SK-MEL-5 (cell line): ENCODE results near the gene NLRX1. TPM values are rescaled to one million over a fixed set of nuclear protein-coding genes. Genes with fewer than 3 reads are reported as not detected.
A peak's percentile ranks its signal among the peaks of the same experiment; 100 is the strongest.
"Not testable (repeated sequence)": the region's sequence is repeated elsewhere in the genome, so short reads cannot be mapped to it uniquely, and the experiment has no call there.

Experiments
- DNase-seq: peaks from one replicate; pipeline ENCODE4 v3.0.0-alpha.2; 2016; ENCODE audit warnings: low read depth, low spot score
- in situ Hi-C: cut with HindIII; loops from 2 replicates; pipeline ENCODE4 v1.10.0; 2016; ENCODE audit warnings: low sequenced_read_pairs, high pct_unique_total_duplicates, low pct_unique_long_range_greater_than_20kb
- total RNA-seq: library from RNA; depleted of rRNA; stranded (reverse); fragments of >200 nt; shearing (Covaris generic); gene quantifications from 2 replicates; pipeline ENCODE4 v1.2.3, GENCODE V29; 2014

Gene NLRX1
- total RNA-seq, 1 experiment from 2014 or later = 8.7 TPM

DNA sequence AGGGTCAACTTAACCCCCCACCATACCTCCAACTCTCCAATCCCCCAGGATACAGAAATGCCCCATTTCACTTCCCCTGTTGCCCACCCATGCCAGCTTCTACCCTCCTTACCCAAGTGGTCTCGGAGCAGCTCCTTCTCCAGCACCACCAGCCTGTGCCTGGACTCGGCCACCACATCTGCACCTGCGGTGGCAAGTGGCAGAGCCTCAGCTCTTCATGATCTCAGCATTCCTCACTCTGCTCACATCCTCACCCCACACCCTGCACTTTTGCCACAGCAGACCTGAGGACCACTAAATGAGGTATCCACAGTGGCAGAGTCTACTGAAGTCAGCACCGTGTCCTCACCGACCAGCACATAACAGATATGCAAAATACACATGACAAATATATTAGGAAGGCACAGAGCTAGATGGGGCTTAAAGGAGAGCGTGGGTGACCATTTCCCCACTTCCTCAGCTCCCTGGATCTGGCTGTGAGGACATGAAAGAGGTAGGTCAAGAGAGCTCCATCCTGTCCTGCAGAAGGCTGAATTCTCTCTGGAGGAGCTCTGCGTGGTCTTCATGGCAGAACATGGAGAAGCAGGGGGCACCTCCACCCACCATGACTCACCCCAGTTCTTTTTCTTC, 26.4 kb downstream of the NLRX1 start:
- no peak for DNase-seq
- in situ Hi-C loops = no loop called here

DNA sequence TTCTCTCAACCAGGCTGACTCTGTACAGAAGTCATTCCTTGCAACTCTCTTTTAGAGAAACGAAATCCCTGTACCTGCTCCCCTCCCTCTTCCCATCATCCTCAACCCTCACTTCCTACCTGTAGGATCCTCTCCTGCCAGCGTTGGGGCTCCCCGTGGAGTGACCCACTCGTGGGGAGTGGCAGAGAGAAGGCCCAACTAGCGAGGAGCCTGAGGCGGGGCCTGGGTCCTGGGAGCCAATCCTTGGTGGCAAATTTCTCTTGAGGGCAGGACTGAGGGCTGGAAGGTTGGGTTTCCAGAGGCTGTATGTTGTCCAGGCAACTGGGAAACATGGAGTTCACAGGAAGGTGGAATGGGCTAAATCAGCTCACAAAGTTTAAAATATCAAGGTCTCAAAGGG, 27.2 kb downstream of the NLRX1 start:
- in situ Hi-C loops = no loop called here
- DNase-seq = peak; percentile 70

DNA sequence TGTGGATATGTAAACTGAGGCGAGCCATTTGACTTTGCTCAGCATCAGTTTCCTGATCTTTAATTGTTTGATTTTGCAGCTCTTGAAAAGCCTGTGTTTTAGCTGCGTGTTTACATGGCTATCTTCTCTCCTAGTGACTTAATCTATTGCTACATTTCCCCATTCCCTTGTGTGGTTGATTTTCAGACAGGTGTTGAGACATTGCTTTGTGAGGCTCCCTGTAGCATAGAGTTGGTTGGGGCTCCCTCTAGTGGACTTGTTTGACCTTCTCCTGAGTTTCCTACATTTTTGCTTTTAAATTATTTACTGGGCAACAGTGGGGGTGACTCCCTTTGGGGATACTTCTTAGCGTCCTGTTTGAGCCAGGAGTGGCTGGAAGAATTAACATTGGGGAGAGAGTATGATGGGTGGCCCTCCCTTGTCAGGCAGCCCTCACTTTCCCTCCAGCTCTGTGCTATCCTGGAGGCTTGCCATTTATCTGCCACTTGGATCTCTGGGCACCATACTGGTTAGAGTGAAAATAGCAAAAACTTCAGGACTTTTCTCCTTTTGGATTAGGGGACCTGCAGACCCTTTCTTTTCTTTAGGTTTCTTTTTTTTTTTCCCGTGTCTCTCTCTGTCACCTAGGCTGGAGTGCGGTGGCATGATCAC, 28.4 kb downstream of the NLRX1 start:
- DNase-seq = peak; percentile 76
- in situ Hi-C loops = no loop called here

DNA sequence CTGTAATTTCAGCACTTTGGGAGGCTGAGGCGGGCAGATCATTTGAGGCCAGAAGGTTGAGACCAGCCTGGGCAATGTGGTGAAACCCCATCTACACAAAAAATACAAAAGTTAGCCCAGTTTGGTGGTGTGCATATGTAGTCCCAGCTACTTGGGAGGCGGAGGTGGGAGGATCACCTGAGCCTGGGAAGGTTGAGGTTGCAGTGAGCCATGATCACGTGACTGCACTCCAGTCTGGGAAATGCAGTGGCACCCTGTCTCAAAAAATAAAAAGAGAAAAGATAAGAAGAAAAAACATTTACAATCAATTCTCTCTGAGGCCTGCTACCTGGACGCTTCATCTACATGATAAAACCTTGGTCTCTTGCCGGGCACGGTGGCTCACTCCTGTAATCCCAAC, 30.4 kb downstream of the NLRX1 start:
- in situ Hi-C loops = no loop called here

DNA sequence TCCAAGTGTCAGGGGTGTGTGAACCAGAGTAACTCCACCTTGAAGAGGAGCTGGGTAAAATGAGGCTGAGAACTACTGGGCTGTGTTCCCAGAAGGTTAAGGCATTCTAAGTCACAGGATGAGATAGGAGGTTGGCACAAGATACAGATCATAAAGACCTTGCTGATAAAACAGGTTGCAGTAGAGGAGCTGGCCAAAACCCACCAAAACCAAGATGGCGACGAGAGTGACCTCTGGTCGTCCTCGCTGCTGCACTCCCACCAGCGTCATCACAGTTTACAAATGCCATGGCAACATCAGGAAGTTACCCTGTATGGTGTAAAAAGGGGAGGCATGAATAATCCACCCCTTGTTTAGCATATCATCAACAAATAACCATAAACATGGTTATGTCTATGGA, 32.7 kb downstream of the NLRX1 start:
- DNase-seq = not testable (repeated sequence)

More for the DNA sequence above, 30.4 kb downstream of the NLRX1 start:
- no peak for DNase-seq

DNA sequence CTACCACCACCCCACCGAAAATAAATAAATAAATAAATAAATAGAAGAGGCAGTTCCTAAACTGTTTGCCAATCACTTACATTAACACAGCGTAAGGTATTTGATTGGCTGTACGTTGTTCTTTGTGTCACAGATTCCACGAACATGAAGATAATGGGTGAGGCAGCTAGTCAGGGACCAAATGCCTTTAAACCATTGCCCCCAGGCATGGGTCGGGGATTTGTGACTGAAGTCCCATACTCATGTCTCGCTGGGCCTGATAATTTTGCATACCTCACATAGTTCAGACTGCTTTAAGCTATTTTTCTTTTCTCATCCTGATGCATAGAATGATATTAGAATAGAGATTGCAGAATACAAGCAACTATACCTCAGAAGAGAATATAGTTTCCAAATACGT, 34.0 kb downstream of the NLRX1 start:
- in situ Hi-C loops = no loop called here
- DNase-seq = no peak

More for the DNA sequence above, 32.7 kb downstream of the NLRX1 start:
- in situ Hi-C loops = not testable (repeated sequence)

DNA sequence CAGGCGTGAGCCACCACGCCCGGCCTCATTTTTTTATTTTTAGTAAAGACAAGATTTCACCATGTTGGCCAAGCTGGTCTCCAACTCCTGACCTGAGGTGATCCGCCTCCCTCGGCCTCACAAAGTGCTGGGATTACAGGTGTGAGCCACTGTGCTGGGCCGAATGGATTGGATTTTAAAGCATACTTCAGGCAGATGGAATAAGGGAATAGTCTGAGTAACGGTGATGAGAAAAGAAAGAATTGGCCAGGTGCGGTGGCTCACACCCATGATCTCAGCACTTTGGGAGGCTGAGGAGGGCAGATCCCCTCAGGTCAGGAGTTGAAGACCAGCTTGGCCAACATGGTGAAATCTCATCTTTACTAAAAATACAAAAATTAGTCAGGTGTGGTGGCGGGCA, 35.5 kb downstream of the NLRX1 start:
- in situ Hi-C loops = no loop called here
- no peak for DNase-seq

DNA sequence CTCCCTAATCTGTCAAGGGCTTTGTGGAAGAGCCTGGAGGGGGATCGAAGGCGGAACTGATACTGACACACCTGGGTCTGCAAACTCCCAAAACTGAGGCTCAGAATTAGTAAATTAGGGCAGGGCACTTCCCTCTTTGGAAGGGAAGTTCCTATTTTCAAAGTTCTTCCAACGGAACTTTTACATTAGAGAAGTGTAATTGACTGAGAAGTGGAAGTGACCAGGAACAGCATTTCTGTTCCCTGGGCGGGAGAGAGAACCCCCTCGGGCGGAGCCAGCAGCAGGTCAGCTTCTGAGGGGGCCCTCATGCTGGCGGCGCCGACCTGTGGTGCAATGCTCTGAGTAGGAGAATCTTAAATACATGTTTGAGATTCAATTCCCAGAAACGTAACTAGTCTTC, 36.6 kb downstream of the NLRX1 start:
- no peak for DNase-seq
- in situ Hi-C loops = no loop called here

DNA sequence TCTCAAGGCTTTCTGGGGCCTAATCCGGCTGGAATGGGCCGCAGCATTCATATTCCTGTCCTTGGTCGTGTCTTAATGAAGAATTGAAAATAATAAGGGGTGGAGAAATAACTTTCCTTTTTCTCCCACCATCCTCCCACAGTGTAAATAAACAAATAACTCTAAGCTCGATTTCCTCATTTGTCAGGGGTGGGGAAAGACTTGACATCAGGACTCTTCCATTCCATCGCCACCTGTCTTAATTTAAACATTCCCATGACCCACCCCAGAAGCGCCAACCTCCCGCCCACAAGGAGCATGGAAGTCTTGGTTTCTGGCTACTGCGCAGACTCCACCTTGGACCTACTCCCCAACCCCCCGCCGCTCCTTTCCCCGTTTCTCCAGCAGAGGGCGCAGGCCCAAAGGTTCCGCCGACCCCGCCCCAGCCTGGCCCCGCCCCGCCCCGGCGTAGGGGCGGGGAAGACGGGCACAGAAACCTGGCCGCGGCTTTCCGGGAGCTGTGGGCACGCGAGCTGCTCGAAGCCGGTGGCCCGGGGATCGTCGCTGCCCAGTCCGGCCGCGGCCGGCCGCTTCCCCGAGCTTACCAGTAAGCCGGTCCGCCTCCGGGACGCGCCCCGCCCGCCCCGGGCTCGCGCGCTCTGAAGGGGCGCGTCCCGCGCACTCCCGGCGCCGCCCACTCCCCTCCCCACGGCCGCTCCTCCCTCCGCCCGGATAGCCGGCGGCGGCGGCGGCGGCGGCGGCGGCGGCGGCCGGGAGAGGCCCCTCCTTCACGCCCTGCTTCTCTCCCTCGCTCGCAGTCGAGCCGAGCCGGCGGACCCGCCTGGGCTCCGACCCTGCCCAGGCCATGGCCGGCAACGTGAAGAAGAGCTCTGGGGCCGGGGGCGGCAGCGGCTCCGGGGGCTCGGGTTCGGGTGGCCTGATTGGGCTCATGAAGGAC, 37.3 kb downstream of the NLRX1 start, which contains the start of gene CBL:
Gene CBL (plus strand): TSS at position 766 of the 937 bp plus-strand sequence. CDS start 79 bp downstream, at position 845.
- in situ Hi-C loops = no loop called here
- DNase-seq = peak; percentile 87

DNA sequence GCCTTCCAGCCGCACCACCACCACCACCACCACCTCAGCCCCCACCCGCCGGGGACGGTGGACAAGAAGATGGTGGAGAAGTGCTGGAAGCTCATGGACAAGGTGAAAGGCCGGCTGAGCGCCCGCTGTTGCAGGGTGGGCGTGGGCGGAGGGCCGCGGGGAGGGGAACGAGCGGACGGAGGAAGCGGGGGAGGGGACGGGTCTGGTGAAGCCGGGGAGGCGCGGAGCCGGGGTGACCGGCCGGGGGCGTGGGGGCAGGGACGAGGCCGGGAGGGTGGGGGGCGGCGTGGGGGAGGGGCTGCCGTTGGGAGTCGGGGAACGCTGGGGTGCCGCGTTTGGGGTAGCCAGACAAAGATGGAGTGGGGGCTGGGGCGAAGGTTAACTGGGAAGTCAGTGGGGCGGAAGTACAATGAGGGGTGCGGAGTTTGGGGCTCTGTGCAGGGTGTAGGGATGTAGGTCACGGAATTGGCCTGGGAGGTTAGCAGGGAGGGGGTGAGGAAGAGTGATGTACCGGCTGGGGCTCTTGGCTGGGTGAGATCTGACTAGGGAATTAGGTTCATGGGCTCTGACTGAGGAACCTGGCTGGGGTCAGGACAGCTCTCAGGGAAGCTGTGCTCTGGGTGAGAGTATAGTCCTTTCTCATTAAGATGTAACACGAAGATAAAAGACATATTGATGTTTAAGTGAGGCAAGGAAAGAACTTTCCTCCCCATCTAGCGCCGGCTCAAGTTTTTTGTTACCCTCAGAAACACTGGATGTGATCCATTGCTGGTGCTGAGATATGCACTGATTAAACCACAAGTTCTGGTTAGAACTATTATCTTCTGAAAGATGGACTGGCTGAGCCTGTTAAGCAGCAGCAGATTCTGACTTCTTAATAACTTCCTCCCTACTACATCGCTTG, 38.2 kb downstream of the NLRX1 start:
- peak; percentile 15 for DNase-seq
- in situ Hi-C loops = no loop called here

DNA sequence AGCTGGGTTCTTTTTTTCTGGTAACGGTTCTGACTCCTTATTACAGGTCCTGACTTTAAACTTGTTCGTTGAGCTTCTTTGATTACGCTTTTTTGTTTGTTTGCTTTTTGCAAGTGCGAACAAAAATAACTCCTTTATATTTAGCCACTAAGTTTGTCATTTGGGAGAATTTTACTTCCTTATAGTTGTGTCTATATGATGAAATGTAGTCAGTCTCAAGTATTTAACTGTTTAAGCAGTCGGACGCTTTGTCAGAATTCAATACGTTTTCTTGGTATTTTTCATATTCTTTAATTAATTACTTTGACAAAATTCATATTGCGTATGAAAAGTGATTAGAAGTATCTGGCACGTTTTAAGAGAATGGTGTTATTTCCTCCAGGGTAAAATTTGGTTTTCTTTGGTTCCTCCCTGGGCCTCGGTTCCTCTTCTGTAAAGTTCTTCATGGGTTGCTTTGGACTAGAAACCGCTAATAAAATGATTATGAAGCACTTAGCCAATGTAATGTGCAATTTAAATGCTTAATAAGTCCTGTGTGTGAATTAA, 39.0 kb downstream of the NLRX1 start:
- DNase-seq = no peak
- in situ Hi-C loops = no loop called here

DNA sequence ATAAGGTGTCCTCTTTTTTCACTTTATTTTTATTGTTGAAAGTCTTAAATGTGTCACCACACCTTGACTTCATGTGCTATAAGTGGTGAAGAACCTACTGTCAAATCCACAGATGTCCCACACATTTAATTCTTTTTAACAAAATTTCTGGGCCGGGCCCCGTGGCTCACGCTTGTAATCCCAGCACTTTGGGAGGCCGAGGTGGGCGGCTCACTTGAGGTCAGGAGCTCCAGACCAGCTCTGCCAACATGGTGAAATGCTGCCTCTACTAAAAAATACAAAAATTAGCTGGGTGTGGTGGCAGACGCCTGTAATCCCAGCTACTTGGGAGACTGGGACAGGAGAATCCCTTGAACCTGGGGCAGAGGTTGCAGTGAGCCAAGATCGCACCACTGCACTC, 40.7 kb downstream of the NLRX1 start:
- in situ Hi-C loops = no loop called here
- no peak for DNase-seq

DNA sequence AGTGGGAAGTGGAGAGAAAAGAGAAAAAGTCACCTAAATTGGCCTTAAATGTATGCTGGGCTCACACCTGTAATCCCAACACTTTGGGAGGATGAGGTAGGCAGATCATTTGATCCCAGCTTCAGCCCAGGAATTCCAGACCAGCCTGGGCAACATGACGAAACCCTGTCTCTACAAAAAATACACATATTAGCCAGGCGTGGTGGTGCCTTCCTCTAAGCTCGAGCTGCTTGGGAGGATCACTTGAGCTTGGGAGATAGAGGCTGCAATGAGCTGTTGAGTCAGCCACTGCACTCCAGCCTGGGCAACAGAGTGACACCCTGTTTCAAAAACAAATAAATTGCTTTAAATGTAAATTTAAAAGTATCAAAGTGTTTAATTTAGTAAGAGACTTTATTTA, 41.5 kb downstream of the NLRX1 start:
- in situ Hi-C loops = no loop called here
- no peak for DNase-seq

DNA sequence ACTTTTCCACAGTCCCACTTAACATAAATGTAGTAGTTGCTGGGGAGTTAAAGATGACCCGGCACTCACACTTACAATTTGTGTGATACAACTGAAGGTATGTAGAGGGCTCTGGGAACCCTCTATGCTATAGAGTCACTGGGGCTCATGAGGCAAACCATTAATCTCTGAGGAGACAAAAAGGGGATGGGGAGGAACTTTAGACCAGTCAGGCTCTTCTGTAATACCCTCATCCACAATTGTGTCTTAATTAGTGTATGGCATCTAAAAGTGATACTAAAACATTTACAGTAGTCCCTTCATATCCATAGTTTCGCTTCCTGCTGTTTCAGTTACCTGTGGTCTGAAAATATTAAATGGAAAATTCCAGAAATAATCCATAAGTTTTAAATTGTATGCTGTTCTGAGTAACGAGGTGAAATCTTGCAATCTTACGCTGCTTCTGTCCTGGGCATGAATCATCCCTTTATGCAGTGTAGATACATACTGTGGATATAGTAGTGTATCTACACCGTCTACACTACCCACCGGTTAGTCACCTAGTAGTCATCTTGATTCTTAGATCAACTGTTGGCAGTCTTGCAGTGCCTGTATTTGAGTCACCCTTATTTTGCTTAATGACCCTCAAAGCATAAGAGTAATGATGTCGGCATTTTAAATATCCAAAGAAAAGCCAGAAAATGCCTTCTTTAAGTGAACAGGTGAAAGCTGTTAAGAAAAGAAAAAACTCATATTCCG, 49.8 kb downstream of the NLRX1 start:
- in situ Hi-C loops = no loop called here
- no peak for DNase-seq

DNA sequence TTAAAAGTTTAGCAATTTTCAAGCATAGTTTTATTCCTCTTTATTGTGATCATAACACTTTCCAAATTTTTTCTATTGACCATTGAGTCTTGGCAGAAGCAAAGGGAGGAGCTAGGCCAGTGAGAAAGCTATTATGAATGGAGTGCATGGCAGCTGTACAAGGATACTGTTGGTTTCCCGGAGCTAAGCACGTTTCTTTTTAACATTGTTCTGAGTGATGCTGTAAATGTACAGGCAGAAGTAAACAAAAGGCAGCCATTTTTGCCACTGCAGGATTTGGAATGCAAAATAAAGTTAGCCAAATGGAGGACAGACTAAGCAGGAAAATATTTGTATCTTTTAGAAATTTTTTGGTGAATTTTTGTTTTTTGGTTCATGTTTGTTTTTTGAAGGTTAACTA, 53.8 kb downstream of the NLRX1 start:
- in situ Hi-C loops = no loop called here
- DNase-seq = peak; percentile 33

DNA sequence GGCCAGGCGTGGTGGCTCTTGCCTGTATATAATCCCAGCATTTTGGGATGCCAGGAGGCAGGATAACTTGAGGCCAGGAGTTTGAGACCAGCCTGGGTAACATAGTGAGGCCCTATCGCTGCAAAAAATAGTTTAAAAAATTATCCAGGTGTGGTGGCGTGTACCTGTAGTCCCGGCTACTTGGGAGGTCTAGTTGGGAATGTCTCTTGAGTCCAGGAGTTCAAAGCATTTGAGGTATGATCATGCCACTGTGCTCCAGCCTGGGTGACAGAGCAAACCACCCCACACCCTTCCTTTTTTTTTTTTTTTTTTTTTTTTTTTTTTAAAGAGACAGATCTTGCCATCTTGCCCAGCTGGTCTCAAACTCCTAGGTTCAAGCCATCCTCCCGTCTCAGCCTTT, 54.4 kb downstream of the NLRX1 start:
- no peak for DNase-seq
- in situ Hi-C loops = no loop called here

DNA sequence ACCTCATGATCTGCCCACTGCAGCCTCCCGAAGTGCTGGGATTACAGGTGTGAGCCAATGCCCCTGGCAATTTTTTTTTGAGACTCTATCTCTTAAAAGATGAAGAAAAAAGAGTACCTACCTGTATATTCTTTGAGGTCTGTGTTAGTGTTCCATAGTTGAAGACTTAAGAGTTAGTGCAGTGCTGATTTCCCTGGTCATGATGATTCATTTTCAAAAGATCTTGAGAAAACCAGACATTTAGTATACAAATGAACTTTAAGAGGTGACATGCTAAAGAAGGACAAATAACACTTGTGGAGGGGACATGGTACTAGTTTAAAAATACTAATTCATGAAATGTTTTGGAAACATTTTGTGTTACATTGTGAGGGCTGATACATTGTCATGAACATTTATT, 55.3 kb downstream of the NLRX1 start:
- in situ Hi-C loops = no loop called here
- DNase-seq = no peak
